Putamen (tissue), 1 donor: ENCODE results near the gene KCNS1.
A peak's percentile ranks its signal among the peaks of the same experiment; 100 is the strongest.

Experiments used
- DNase-seq: peaks from one replicate; pipeline ENCODE4 v3.0.0-alpha.2; 2016; ENCODE audit warnings: low spot score

Gene KCNS1

GRCh38 chr20:45051204-45052060 is 49.5 kb downstream of the KCNS1 start:
- no peak for DNase-seq

GRCh38 chr20:45049904-45050471 is 50.9 kb downstream of the KCNS1 start:
- DNase-seq: peak; percentile 88

GRCh38 chr20:45049438-45049837 is 51.5 kb downstream of the KCNS1 start:
- no peak for DNase-seq

GRCh38 chr20:45047581-45048119 is 53.3 kb downstream of the KCNS1 start:
- no peak for DNase-seq

GRCh38 chr20:45044601-45045000 is 56.3 kb downstream of the KCNS1 start:
- DNase-seq: no peak

- DNase-seq: peak; percentile 79
Observed at GRCh38 chr20:45044084-45044573, 56.8 kb downstream of the KCNS1 start.

GRCh38 chr20:45042978-45043377 is 57.9 kb downstream of the KCNS1 start:
- no peak for DNase-seq
